AG04450 (cell line): ENCODE measurements around the gene IL1RAPL1. TPM values are rescaled to one million over a fixed set of nuclear protein-coding genes. Genes with fewer than 3 reads are reported as not detected.

Experiments used
- CTCF ChIA-PET: fragments of 300-600, 350-600 bp; formaldehyde crosslinking; extraction: SDS; loops from one replicate; lab custom pipeline; 2022; ENCODE audit warnings: antibody characterized with exemption, inconsistent platforms; lab: Charles Lee
- POLR2A ChIA-PET: fragments of 350-600 bp; formaldehyde crosslinking; extraction: SDS; loops from one replicate; lab custom pipeline; 2021; ENCODE audit warnings: antibody characterized with exemption, inconsistent platforms; lab: Yijun Ruan, JAX
- DNase-seq: peaks from one replicate; pipeline ENCODE4 v3.0.0-alpha.2; 2011; ENCODE audit warnings: low read depth, low spot score
- H3K27ac ChIP-seq: one replicate; pipeline ENCODE4 v1.5.1; 2012; ENCODE audit warnings: low read depth, low read length, control low read depth
- H3K27me3 ChIP-seq: one replicate; pipeline ENCODE4 v1.6.0; 2012; ENCODE audit warnings: low read length; ENCODE audit not compliant: control insufficient read depth, insufficient read depth
- H3K4me3 ChIP-seq: 2 replicates; pipeline ENCODE4 v1.5.1; 2011; ENCODE audit warnings: mild to moderate bottlenecking, low read depth, low read length, control low read depth
- H3K9me3 ChIP-seq: 2 replicates; pipeline ENCODE4 v1.5.1; 2012; ENCODE audit warnings: low read length; ENCODE audit not compliant: control insufficient read depth, insufficient read depth
- CTCF ChIP-seq: IDR thresholded peaks from 2 replicates; pipeline ENCODE4 v1.5.1; 2011; ENCODE audit warnings: low read depth, low read length, control low read depth, inconsistent platforms
- polyA plus RNA-seq: library from polyadenylated mRNA; depleted of rRNA; stranded (reverse); fragments of >200 nt; gene quantifications from 2 replicates; pipeline ENCODE4 v1.2.3, GENCODE V29; 2011

Gene IL1RAPL1
- polyA plus RNA-seq, 1 experiment, result 0.93 TPM

GRCh38 chrX:29506729-29507128 is 919.5 kb downstream of the IL1RAPL1 start:
- Histone ChIP-seq H3K4me3 (no peak overlapping the region), H3K27ac (no peak overlapping the region), H3K27me3 (no peaks in the 10 kb centered on the region), H3K9me3 (no peaks in the 10 kb centered on the region)
- TF ChIP-seq CTCF, result no peak
- POLR2A ChIA-PET, result no interaction called here
- CTCF ChIA-PET, result no interaction called here
- DNase-seq, result no peak

GRCh38 chrX:29518100-29518499 is 930.9 kb downstream of the IL1RAPL1 start:
- Histone ChIP-seq H3K27me3 (no peaks in the 10 kb centered on the region), H3K9me3 (no peaks in the 10 kb centered on the region), H3K4me3 (no peak overlapping the region), H3K27ac (no peak overlapping the region)
- DNase-seq, result no peak
- ChIA-PET CTCF (no interaction called here), POLR2A (no interaction called here)
- no peak for TF ChIP-seq CTCF

- no peak overlapping the region for H3K27ac ChIP-seq
- no peak for TF ChIP-seq CTCF
- no peaks in the 10 kb centered on the region for H3K27me3 ChIP-seq
- POLR2A ChIA-PET, result no interaction called here
- H3K4me3 ChIP-seq, result no peak overlapping the region
- H3K9me3 ChIP-seq, result no peaks in the 10 kb centered on the region
- CTCF ChIA-PET, result no interaction called here
- no peak for DNase-seq
Observed at GRCh38 chrX:29528281-29528680, 941.0 kb downstream of the IL1RAPL1 start.

GRCh38 chrX:29530501-29530900 is 943.3 kb downstream of the IL1RAPL1 start:
- CTCF ChIA-PET, result no interaction called here
- TF ChIP-seq CTCF, result no peak
- DNase-seq, result peak; percentile 3
- Histone ChIP-seq H3K27ac (no peak overlapping the region), H3K9me3 (no peaks in the 10 kb centered on the region), H3K4me3 (no peak overlapping the region), H3K27me3 (no peaks in the 10 kb centered on the region)
- POLR2A ChIA-PET, result no interaction called here

GRCh38 chrX:29531336-29531735 is 944.1 kb downstream of the IL1RAPL1 start:
- no peak for TF ChIP-seq CTCF
- no peak overlapping the region for H3K4me3 ChIP-seq
- H3K27ac ChIP-seq, result no peak overlapping the region
- no peaks in the 10 kb centered on the region for H3K9me3 ChIP-seq
- H3K27me3 ChIP-seq, result no peaks in the 10 kb centered on the region
- ChIA-PET CTCF (no interaction called here), POLR2A (no interaction called here)
- no peak for DNase-seq
